Activated CD4-positive, alpha-beta T cell treated with anti-CD3 and anti-CD28 coated beads, Interleukin-2, amount 50 U/mL, for 4 hours (primary cell): ENCODE data around the gene TMEM231.
A peak's percentile ranks its signal among the peaks of the same experiment; 100 is the strongest.
"Not testable (repeated sequence)": the region's sequence is repeated elsewhere in the genome, so short reads cannot be mapped to it uniquely, and the experiment has no call there.

ENCODE experiments used
- DNase-seq, 2 experiments: peaks; one replicate each; pipeline ENCODE4 v3.0.0-alpha.2; 2020

TMEM231 gene, protein sequence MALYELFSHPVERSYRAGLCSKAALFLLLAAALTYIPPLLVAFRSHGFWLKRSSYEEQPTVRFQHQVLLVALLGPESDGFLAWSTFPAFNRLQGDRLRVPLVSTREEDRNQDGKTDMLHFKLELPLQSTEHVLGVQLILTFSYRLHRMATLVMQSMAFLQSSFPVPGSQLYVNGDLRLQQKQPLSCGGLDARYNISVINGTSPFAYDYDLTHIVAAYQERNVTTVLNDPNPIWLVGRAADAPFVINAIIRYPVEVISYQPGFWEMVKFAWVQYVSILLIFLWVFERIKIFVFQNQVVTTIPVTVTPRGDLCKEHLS

DNA sequence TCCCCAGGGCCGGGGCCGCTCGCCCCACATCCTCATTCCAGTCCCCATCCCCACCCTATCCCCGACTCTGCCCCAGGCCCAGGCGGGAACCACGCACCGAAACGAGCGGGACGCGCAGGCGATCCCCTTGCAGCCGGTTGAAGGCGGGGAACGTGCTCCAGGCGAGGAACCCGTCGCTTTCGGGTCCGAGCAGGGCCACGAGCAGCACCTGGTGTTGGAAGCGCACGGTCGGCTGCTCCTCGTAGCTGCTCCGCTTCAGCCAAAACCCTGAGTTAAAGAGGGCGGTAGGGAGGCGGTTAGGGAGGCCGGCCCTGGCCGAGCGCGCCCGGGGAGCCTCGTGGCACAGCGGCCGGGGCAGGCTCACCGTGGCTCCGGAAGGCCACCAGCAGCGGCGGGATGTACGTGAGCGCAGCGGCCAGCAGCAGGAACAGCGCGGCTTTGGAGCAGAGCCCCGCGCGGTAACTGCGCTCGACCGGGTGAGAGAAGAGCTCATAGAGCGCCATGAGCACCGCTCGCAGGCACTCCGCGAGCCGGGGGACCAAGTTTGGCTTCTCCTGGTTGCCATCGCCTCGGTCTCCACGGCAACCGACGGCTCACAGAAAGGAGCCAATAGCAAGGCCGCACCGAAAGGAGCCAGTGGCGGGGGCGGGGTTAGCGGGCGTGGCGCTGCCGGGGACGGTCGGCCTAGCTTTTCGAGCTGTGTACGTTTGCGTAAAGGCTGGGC lies at the start of gene TMEM231:
TSS of gene TMEM231 (minus strand) at position 546 of the 724 bp plus-strand sequence. CDS start at position 503, 43 bp downstream.
- DNase-seq, result peak; percentile 98

DNA sequence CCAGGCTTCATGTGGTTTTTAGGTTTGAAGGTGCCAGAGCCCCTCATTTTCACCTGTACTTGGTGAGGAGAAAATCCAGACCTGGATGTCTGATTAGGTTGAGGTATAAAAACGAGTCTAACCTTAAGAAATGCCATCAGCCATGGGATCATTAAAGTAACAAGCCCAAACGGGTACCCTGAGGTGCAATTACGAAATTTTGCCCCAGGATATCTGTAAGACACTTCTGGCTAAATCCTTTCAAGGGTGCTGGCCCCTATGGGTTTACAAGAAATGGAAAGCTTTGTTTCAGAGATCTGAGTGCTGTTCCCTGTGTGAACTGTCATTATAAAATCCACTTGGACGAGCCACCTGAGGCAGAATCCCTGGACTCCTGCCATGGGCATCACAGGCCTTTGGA lies 47.2 kb upstream of the TMEM231 start:
- no peak for DNase-seq

DNA sequence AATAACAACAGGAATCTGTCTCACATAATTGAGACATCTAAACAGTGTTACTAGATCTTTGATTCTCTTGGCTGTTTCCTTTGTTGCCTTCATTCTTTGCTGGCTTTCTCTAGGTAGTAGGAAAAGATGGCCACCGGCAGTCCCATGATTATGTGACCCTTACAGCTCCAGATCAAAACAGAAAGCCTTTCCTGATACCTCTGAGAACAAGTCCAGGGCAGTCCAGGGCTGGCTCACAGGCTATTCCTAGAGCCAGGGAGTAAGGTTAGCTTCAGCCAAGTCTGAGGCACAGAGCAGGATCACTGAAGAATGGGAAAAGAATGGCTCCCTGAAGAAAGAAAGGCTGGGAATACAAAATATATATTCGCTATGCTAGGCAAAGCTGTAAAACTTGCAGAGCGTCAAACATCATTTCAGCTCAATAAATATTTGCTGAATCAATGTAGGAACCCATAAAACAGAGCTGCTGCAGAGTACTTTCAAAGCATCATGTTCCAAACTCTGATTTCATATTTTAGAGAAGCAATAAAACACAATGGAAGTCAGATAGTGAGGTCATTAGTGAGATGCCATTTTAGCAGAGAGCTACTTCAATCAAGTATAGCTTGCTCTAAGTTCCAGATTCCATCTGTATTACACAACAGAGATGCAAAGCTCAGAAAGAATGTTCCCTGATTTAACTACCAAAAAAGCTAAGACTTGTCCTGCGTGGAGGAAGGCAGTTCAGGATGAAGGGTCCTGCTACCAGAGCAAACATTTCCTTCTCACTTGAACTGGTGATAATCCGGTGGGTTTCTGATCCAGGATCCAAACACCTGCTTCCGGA lies 43.6 kb upstream of the TMEM231 start:
- DNase-seq, result no peak

DNA sequence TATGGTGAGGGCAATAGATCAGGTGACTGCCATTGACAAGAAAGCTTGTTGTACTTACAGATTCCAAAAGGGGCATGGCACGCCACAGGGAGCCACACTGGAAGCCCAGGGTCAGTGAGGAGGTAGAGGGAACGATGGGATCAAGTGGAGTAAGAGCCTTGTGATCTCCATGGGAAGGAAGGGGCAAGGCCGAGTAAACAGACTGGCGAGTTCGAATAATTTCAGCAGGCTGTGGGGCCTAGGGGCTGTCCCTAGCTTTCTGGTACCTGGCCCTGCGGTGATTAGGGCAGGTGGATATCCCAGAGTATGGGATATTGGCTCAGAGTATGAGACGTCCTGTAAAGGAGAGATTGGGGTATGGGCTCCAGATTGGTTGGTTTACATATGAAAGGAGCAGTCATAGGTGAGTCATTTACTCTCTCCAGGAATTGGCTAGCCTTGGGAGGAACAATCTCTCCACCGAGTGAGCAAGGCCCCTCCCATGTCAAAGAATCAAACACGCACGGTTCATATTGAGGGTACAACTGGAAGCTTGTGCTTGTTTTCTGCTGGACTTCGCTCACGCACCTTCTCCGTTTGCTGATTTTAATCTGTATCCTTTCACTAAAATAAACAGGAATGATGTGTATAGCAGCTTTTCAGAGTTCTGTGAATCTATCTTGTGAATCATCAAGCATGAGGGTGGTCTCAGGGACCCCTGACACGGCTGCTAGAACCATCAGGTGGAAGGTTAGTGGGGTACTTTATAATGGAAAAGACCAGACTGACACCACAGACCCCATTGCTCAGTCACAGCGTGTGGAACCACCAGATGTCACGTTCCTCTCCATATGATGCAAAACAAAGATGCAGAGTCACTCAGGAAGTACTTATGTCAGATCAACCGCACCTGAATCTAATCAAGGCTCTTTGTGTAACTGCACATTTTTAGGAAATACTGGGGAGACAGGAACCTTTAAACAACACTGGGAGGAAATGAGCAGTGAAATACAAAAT lies 38.1 kb upstream of the TMEM231 start:
- DNase-seq, result no peak

DNA sequence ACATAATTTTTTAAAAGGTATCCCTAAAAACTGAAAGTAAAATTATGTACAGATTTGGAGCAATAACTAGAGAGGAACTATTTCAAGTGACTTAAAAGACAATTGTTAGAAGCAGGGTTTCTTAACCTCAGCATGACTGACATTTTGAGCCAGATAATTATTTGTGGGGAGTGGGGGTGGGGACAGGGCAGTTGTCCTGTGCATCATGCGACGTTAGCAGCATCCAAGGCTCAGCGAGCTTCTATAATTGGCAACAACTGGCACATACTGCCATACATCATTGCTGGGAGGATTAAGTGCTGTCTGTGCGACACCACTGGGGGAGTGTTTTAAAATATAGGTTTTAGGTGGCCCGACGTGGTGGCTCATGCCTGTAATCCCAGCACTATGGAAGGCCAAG lies 37.3 kb upstream of the TMEM231 start:
- no peak for DNase-seq

DNA sequence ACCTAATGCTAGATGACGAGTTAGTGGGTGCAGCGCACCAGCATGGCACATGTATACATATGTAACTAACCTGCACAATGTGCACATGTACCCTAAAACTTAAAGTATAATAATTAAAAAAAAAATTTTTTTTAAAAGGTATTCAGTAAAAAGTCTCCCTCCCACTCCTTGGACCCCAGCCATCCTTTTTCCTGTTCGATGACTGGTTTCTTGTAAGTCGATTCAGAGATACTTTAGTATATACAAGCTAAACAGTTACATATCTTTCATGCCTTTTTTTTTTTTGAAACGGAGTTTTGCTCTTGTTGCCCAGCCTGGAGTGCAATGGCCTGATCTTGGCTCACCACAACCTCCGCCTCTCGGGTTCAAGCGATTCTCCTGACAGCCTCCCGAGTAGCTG lies 35.9 kb upstream of the TMEM231 start:
- not testable (repeated sequence) for DNase-seq

DNA sequence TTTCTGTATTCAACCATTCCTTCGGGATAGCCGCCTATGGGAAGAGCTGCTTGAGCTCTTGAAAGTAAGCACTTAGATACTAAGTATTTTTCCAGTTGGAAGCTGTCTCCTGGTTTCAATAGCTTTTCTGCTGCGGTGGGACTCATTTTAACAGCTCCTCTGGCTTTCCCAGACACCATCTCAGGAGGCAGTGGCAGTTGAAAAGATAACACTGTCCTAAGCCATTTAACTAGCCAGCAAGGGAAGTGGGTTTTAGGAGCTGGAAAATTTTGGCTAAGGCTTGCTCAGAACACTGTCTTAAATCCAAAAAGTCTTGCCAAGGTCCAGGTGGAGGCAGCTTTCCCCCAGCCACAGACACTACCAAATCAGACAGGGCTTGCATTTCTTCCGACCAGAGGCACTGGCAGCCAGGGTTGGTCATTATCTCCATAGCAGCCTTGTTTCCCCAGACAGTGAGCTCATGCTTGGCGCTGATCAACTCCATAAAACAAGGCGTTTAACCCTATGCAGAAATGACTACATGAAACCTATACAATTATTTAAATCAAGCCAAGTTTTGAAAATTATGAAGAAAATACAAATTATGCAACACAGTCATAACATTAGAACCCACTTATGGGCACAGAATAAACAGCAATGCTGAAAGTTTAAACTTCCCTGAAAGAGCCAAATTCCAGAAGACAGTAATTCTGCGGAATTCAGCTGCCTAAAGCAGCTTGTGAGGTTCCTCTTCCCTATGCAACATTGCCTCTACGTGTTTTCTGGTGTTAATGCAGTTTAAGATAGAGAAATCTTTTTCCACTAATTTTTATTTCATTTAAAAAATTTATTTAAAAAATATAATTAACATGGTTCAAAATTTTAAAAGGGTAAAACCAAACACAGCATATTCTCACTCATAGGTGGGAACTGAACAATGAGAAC lies 35.1 kb upstream of the TMEM231 start:
- DNase-seq, result no peak

DNA sequence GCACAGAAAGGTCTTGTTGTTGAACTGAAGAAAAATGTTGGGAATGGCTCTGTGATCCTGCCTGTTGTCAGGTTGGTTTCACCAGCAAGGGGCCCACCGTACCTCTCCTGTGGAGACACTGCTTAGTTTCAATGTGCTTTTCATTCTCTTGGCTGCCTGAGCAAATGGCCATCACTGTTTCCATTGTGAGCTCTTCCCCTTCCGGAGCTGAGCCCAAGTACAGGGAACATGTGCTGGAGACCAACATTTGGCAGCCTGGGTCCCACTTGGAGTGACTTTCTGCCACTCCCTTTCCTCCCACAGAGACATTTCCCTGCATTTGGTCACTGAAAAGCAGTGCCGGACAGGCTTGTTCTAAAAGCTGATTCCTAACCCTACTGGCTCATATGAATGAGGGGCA lies 33.3 kb upstream of the TMEM231 start:
- no peak for DNase-seq

DNA sequence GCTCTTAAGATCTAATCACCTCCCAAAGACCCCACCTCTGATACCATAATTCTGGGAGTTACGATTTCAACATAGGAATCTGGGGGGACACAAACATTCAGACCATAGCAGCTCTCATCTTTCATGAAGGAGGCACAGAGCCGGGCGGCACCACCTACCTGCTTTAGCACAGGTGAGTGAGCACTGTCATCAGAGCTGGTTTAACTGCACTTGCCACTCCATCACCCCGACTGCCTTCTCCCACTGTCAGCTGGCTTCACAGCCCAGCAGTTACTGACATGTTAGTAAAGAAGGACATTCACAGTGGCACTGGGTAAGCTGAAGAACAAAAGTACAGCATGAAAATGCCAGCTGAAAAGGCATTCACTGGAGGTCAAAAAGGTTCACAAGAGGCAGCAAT lies 32.7 kb upstream of the TMEM231 start:
- no peak for DNase-seq

DNA sequence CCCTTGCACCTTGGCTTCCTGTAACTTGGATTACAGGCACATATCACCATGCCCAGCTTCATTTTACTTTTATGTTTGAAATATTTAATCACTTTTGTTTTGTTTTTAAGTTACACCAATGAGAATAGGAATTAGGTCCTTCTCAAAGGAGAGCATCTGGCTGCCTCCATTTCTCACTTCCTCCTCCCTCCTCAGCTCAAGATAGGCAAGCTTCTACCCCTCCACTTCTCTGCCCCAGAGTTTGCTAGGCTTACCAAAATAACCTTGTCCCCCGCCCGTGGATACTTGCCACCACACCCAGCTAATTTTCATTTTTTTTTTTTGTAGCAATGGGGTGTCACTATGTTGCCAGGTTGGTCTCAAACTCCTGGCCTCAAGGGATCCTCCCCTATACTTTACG lies 28.1 kb upstream of the TMEM231 start:
- no peak for DNase-seq

DNA sequence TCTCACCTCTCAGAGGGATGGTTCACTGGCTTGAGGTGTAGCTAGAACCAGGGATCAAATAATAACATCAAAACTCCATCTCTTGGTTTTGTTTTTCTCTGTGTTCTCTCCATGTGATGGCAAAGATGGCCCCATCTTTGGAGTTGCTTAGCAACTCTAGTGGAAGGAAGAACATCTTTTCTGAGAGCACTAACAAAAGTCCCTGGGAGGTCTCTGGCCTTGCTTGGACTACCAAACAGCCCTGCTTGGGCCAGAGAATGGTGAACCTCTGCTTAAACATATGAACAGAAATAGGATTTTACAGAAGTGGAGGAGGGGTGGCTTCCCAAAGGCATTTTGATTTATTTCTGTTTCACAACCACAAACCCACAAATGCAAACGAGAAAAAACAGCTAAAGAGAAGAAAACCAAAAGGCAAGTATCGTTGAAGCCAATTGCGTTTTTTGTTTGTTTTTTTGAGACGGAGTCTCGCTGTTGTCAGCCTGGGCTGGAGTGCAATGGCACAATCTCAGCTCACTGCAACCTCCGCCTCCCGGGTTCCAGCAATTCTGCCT lies 23.3 kb upstream of the TMEM231 start:
- DNase-seq, result no peak

DNA sequence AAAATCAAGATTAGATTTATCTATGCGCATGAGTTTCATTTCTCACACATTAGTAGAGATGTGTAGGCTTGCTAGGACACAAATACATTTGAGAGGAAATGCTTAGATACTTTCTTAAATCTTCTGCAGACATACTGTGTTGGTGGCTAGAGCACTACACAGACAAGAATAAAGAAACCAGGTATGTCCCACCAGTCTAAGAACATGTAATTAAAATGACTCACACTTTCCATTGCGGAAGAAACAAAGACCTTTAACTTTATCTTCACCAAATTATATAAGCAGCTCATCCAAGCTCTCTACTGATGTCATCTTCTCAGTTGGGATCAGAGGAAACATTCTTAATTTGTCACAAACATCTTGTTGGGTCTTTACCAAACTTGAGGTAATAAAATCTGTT lies 22.7 kb upstream of the TMEM231 start:
- DNase-seq, result no peak

DNA sequence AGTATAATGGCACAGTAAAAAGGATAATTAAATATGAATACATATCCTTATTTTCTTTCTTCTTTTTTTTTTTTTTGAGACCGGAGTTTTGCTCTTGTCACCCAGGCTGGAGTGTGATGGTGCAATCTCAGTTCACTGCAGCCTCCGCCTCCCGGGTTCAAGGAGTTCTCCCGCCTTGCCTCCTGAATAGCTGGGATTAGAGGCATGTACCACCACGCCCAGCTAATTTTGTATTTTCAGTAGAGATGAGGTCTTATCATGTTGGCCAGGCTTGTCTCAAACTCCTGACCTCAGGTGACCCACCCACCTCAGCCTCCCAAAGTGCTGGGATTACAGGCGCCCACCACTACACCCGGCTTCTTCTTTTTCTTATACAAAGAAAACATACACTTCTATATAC lies 22.2 kb upstream of the TMEM231 start:
- DNase-seq, result no peak

DNA sequence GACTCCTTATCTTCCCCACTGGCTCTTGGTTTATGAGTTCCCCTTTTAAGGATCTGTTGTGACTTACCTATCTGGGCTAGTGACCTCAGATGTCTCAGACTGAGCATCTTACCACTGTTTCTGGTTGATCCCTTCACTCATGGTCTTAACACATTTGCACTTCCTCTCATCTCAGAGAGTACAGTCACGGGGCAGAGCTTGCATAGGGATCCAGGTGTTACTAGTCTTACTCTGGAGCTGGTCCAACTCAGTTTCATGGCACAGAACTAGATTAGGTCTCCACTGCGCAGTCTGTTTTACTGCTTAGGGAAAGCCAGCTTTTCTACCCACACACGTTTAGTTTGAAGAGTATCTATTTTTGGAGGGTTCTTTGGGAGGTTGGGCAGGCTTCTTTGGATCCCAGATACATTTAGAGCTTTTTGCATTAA lies 20.3 kb upstream of the TMEM231 start:
- no peak for DNase-seq

DNA sequence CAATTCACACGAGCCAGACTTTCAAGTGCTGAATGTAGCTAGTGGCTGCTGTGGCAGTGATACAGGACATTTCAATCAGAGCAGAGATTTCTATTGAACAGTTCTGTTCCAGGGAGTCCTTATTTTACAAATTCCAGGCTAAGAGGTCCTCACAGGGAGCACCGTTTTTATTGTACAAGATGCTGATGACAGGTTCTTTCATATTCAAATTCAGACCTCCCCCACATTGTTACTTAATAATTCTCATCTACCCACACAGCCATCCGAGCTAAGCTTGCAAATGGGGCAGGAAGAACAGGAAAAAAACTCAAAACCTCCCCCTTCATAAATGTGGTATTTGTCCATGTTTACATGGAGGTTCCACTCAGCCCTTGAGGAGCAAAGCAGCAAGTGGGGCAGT lies 19.9 kb upstream of the TMEM231 start:
- no peak for DNase-seq

DNA sequence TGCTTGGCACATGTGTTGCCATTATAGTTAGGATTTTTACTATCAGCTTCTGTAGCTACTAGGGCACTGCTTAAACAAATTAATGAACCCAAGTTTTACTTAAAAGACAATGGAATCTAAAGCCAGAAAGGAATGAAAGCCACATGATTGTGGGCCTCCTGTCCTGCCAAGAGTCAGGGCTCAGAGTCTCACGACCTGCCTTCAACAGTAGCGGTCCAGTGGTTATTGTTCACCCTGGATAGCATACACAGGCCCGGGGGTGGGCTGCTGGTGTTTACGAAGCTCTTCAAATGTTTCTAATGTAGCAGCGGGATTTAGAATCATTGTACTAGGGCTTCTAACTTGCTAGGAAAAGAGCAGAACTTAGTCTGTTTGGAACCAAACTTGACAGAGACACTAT lies 17.9 kb upstream of the TMEM231 start:
- no peak for DNase-seq

DNA sequence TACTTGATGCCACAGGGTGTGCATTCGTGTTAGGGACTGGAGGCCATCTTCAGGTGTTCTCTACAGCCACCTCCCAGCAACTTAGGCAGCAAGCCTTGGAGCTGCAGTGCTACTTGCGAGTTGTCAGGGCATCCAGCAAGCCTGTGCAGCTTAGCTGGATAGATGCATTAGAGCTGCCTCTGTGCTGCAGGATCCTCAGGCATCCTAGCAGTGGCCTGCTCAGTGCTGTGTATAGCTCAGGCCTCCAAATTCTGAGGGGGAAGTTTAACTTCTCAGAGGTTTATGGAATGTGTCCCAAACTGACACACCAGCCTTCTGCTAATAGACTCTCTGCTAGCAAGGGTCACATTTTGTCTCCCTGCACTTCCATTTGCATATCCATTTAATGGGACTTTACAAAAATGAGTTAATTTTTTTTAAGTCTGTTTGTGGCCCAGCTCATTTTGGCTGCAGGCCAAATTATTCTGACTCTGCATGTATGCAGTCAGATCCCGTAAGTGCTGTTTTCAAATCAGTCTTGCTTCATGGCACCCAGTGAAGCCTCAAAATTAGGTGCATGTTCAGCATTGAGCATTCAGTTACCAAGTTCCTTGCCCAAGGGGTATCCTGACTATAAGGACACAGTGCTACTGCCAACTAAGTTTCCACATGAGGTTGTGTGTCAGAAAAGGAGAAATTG lies 17.0 kb upstream of the TMEM231 start:
- no peak for DNase-seq

DNA sequence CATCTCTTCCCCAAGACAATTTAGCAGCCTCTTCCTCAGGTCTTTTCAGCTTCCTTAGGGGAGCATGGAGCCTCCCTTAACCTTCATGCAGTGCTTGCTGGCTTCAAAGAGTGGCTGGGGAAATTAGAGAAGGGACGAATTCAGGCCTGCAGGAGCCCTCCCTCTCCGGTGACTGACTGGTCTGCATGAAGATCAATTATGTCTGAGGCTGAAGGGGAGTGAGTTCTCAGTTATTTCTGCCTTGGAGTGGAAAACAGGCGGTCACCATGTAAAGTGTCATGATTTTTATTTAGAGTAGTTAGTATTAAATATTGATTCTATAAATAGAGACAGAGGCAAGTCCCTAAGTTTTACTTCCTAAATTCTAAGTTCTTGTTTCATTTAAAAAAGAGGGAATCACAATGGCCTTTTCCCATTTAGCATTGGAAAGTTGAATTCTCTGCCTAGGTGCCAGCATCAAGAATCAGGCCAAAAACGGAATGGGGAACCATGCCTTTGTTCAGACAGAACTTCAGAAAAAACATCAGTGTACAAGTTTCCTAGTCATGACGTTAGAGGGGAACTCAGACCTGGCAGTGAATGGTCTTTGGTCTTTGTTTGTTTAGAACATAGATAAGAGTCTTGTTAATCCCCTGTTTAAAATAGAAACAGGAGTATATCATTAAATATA lies 14.5 kb upstream of the TMEM231 start:
- DNase-seq, result no peak

DNA sequence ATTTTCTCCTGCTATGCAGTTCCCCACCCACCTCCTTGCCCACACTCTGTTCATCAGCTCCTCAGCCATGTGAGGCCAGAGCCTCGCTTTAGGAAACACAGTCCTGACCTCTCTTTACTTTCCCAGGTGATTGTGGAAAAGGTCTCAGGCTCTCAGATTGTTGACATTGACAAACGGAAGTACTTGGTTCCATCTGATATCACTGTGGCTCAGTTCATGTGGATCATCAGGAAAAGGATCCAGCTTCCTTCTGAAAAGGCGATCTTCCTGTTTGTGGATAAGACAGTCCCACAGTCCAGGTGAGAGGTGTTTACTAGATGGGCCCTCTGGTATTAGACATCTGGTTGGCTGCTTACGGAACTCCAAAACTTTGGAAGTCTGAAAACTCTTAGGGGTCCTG lies 11.9 kb upstream of the TMEM231 start:
- no peak for DNase-seq

DNA sequence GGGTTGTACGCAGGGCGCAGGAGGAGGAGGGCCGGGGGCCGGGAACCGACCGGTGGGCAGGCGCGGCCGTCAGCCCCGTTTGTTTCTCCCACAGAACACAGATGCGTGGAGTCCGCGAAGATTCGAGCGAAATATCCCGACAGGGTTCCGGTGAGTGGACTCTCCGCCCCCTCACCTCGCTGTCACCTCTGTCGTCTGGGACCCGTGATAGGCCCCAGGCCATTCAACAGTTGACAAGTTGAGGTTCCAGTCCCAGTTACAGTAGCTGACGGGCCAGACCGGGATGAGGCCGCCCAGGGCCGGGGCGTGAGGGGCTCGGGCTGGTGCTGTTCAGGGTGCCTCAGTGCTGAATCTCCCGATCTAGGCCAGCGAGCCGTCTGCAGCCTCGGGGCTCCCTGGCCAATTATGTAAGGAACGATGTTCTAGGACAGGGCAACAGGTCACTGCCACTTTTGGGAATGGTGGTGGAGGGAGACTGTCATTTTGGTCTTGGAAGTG lies 10.8 kb upstream of the TMEM231 start:
- DNase-seq, result no peak
